Cardiac muscle cell (in vitro differentiated cells and primary cell): Measurements from ENCODE around the gene ALDH1A3. TPM values are rescaled to one million over a fixed set of nuclear protein-coding genes. Genes with fewer than 3 reads are reported as not detected.

Experiments used
- DNase-seq, 2 donors: peaks; one replicate each; pipeline versions ENCODE4 v3.0.0 to v3.0.0-alpha.2; 2010 to 2017; ENCODE audit warnings: low read depth in 1 of 2, low spot score in 1 of 2
- H3K27ac ChIP-seq: fragments of 200-600 bp; sonication (generic); 2 replicates; pipeline ENCODE4 v1.5.1; 2016
- H3K27me3 ChIP-seq: fragments of 200-600 bp; sonication (generic); 2 replicates; pipeline ENCODE4 v1.6.0; 2016; ENCODE audit warnings: control low read depth
- H3K36me3 ChIP-seq: fragments of 200-600 bp; sonication (generic); 2 replicates; pipeline ENCODE4 v1.5.1; 2016; ENCODE audit warnings: control low read depth
- H3K4me1 ChIP-seq: fragments of 200-600 bp; sonication (generic); 2 replicates; pipeline ENCODE4 v1.8.1; 2017; ENCODE audit warnings: low read depth, mild to moderate bottlenecking, mixed run types
- H3K4me3 ChIP-seq: fragments of 200-600 bp; sonication (generic); 2 replicates; pipeline ENCODE4 v1.5.1; 2016; ENCODE audit warnings: mild to moderate bottlenecking
- H3K9me3 ChIP-seq: fragments of 200-600 bp; sonication (generic); 2 replicates; pipeline ENCODE4 v1.5.1; 2017; ENCODE audit warnings: low read depth, mild to moderate bottlenecking, control low read depth
- CTCF ChIP-seq: IDR thresholded peaks from 2 replicates; pipeline ENCODE4 v1.5.1; 2012; ENCODE audit warnings: low read depth, mild to moderate bottlenecking, low read length
- polyA plus RNA-seq: library from polyadenylated mRNA; unstranded; fragments of >200 nt; fragmentation: Nextera tagmentation; extraction: Ambion mirVana; gene quantifications from 2 replicates; pipeline ENCODE4 v1.2.1, GENCODE V29; 2016
- total RNA-seq: library from RNA; depleted of rRNA; stranded (reverse); fragments of >200 nt; gene quantifications from 2 replicates; pipeline ENCODE4 v1.2.3, GENCODE V29; 2016

The ALDH1A3 gene
- total and polyA plus RNA-seq, 2 experiments from 2014 or later: 0.28 TPM; not detected in 1

- no peaks in the 10 kb centered on the region for H3K9me3 ChIP-seq
- H3K4me1 ChIP-seq: no peaks in the 10 kb centered on the region
- no peak for TF ChIP-seq CTCF
- H3K4me3 ChIP-seq: no peak overlapping the region
- peaks cover 100% of the 10 kb centered on the region for H3K27me3 ChIP-seq
- DNase-seq: no peak
- no peaks in the 10 kb centered on the region for H3K36me3 ChIP-seq
- H3K27ac ChIP-seq: no peak overlapping the region
Measured at GRCh38 chr15:100880897-100881242, 1.2 kb downstream of the ALDH1A3 start.

- DNase-seq: no peak
- no peak overlapping the region for H3K4me3 ChIP-seq
- H3K9me3 ChIP-seq: no peaks in the 10 kb centered on the region
- no peaks in the 10 kb centered on the region for H3K36me3 ChIP-seq
- no peak for TF ChIP-seq CTCF
- no peaks in the 10 kb centered on the region for H3K4me1 ChIP-seq
- peaks cover 97% of the 10 kb centered on the region for H3K27me3 ChIP-seq
- H3K27ac ChIP-seq: no peak overlapping the region
Measured at GRCh38 chr15:100881573-100882336, 2.1 kb downstream of the ALDH1A3 start.

- H3K36me3 ChIP-seq: no peaks in the 10 kb centered on the region
- no peaks in the 10 kb centered on the region for H3K9me3 ChIP-seq
- no peak for DNase-seq
- TF ChIP-seq CTCF: no peak
- no peaks in the 10 kb centered on the region for H3K4me1 ChIP-seq
- H3K27ac ChIP-seq: no peak overlapping the region
- H3K4me3 ChIP-seq: no peak overlapping the region
- H3K27me3 ChIP-seq: peaks cover 72% of the 10 kb centered on the region
Measured at GRCh38 chr15:100885116-100885515, 5.5 kb downstream of the ALDH1A3 start.

GRCh38 chr15:100885811-100886210 is 6.2 kb downstream of the ALDH1A3 start:
- no peak overlapping the region for H3K4me3 ChIP-seq
- no peaks in the 10 kb centered on the region for H3K9me3 ChIP-seq
- no peaks in the 10 kb centered on the region for H3K36me3 ChIP-seq
- peaks cover 65% of the 10 kb centered on the region for H3K27me3 ChIP-seq
- no peak for TF ChIP-seq CTCF
- no peak overlapping the region for H3K27ac ChIP-seq
- no peak for DNase-seq
- no peaks in the 10 kb centered on the region for H3K4me1 ChIP-seq

- H3K4me1 ChIP-seq: no peaks in the 10 kb centered on the region
- no peak overlapping the region for H3K4me3 ChIP-seq
- H3K9me3 ChIP-seq: no peaks in the 10 kb centered on the region
- DNase-seq: no peak
- no peak overlapping the region for H3K27ac ChIP-seq
- no peaks in the 10 kb centered on the region for H3K36me3 ChIP-seq
- no peak for TF ChIP-seq CTCF
- H3K27me3 ChIP-seq: peaks cover 50% of the 10 kb centered on the region
Measured at GRCh38 chr15:100887211-100887913, 7.7 kb downstream of the ALDH1A3 start.
